ENCODE data around the gene ALPG. TPM values are rescaled to one million over a fixed set of nuclear protein-coding genes. Genes with fewer than 3 reads are reported as not detected.
"Not testable (repeated sequence)": the region's sequence is repeated elsewhere in the genome, so short reads cannot be mapped to it uniquely, and the experiment has no call there.

The ALPG gene
- total and polyA plus RNA-seq, 2 of the 4 experiments (the other 2 are of a cell fraction): not detected

- H4K8ac ChIP-seq (ENCODE audit: low read depth in 2 of 2, low read length in 2 of 2); H3K9ac ChIP-seq (ENCODE audit: low read depth, low read length); H3K36me3 ChIP-seq (ENCODE audit: control insufficient read depth, insufficient read depth, low read length); POLR2A ChIA-PET (ENCODE audit: unreplicated experiment); H3K9me1 ChIP-seq (ENCODE audit: insufficient read depth, low read length); H3K23ac ChIP-seq (ENCODE audit: low read depth, low read length); H2AFZ ChIP-seq (replicated peaks; ENCODE audit: low read length, poor library complexity); H2AK5ac ChIP-seq (ENCODE audit: low read depth, low read length); H3K4me2 ChIP-seq (ENCODE audit: low read depth, low read length); H3K9me3 ChIP-seq (ENCODE audit: control insufficient read depth, insufficient read depth, low read length); H2BK20ac ChIP-seq (ENCODE audit: low read depth, low read length); H2BK5ac ChIP-seq (ENCODE audit: low read depth, low read length, poor library complexity, severe bottlenecking); intact Hi-C loops (cut with micrococcal nuclease); dilution Hi-C loops (cut with HindIII; ENCODE audit: low sequenced_read_pairs, unreplicated experiment); ATAC-seq (ENCODE audit: low read depth); H3K18ac ChIP-seq (ENCODE audit: low read depth, low read length); H4K20me1 ChIP-seq (ENCODE audit: insufficient read depth, low read length); H4K5ac ChIP-seq (ENCODE audit: low read depth, low read length); H2BK15ac ChIP-seq (ENCODE audit: low read depth, low read length); H3K4me3 ChIP-seq (ENCODE audit: insufficient read depth, low read depth, low read length); H3K14ac ChIP-seq (replicated peaks; ENCODE audit: low read depth, low read length); H3K27ac ChIP-seq (ENCODE audit: insufficient read depth, low read length); H4K91ac ChIP-seq (ENCODE audit: insufficient read depth, low read depth, low read length); H3K4me1 ChIP-seq (ENCODE audit: control insufficient read depth, insufficient read depth, low read length); H3K56ac ChIP-seq (ENCODE audit: extremely low read depth, insufficient read depth, low read length); BruUV-seq (replicated peaks); CTCF ChIA-PET; H3K4ac ChIP-seq (ENCODE audit: low read depth, low read length); DNase-seq; in situ Hi-C loops (cut with MboI; ENCODE audit: low sequenced_read_pairs); H2AK9ac ChIP-seq (replicated peaks; ENCODE audit: low read depth, low read length, poor library complexity); H3K79me1 ChIP-seq (ENCODE audit: low read depth in 1 of 2, low read length in 2 of 2); H2BK120ac ChIP-seq (ENCODE audit: low read depth, low read length): not testable (repeated sequence)
- WGBS, 2 experiments (ENCODE audit: extremely low coverage in 2 of 2, insufficient read length in 1 of 2): 12% methylated on average over 11 of the region's 59 CpGs; no CpG with 5 or more reads in 1 of the 2 experiments
- H3K27me3 ChIP-seq (ENCODE audit: control insufficient read depth, insufficient read depth, low read length): peaks cover 56% of the 10 kb centered on the region
Observed at GRCh38 chr2:232381204-232382031, 25.2 kb upstream of the ALPG start.
